Measurements from ENCODE around the gene B3GALT5.

Gene B3GALT5

DNA sequence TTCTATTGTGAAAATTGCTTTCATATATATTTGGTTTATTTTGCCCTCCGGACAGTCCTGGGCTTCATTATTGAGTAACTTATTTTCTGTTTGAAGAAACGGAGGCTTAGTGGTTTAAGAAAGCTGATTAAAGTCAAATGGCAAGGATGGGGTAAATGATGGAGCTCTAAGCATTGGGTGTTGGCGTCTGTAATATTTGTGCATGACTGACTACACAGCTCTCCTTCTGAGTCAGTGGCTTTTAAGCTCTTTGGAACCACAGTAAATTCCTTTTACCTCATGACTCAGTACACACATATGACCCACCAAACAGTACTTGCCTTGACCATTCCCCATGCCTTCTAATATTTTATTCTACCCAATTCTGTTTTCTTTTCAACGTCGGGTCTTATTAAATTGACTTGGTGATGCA is 21.0 kb downstream of the B3GALT5 start:
- Histone ChIP-seq H3K36me3 (ENCODE audit: insufficient read depth, low read length) (no peaks in the 10 kb centered on the region), H3K4me3 (ENCODE audit: low read length) (peak overlapping the region; percentile 9), H3K9ac (ENCODE audit: low read depth, low read length) (peak overlapping the region; percentile 72), H3K4me2 (ENCODE audit: low read length) (peak overlapping the region; percentile 63), H3K4me1 (ENCODE audit: control insufficient read depth, insufficient read depth, low read length) (peaks cover 64% of the 10 kb centered on the region), H3K27me3 (ENCODE audit: control insufficient read depth, insufficient read depth, low read length) (no peaks in the 10 kb centered on the region), H3K9me3 (replicated peaks; ENCODE audit: low read length) (no peaks in the 10 kb centered on the region)

DNA sequence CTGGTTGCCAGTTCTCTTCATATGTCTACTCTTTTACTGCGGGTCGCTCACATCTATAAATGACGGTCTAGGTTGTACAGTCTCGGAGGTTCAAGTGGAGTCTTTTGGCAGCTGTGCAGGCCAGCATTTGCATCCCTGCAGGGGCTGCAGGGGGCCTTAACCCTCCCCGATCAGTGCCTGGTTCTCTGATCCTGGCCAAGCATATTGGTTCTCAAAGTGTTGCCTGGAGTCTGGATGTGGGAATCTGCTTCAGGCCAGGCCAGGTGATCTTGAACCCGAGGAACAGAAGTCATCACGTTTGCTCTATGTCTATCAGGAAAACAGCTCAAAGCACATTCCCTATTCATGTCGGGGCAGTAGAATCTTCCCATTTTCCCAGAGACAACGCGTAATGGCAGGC is 21.8 kb downstream of the B3GALT5 start:
- Histone ChIP-seq H3K4me2 (ENCODE audit: low read length) (peak overlapping the region; percentile 32), H3K27me3 (ENCODE audit: control insufficient read depth, insufficient read depth, low read length) (no peaks in the 10 kb centered on the region), H3K36me3 (ENCODE audit: insufficient read depth, low read length) (no peaks in the 10 kb centered on the region)

DNA sequence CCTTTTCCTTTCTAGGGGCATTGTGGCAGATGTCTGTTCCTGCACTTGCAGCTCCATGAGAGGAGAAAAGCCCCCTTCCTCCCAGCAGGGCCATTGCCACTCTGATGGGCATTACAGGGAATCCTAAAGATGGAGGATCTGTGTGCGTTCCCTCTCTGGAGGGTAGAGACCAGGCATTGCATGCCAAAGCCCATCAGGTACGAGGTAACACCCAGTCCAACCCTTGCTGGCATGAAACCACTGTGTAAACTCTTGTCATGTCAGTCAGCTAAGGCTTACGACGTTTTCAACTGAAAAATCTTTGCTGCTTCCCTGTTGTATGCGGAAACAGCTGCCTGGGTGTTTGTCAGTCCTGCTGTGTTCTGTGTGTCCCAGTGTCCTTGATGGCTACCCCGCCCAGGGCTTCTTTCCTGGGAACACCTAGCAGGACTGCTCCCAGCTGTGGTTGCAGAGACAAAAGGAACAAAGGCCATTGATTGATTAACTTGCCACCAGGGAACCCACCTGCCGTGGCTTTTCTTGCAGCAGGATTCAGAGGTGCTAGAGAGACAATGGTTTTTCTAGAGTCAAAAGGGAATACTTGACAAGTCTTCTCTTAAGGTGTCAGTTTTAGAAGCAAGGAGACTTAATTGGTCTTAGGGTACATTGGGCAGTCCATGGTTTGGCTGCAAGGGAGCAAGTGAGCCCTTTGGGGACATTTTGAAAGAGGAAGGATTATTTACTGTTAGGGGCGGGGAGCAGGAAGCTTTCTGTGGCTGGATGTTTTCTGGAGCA is 24.6 kb downstream of the B3GALT5 start:
- no peak overlapping the region for H3K4me2 ChIP-seq (ENCODE audit: low read length)
- no peak overlapping the region for H3K9ac ChIP-seq (ENCODE audit: low read depth, low read length)
- H3K27me3 ChIP-seq (ENCODE audit: control insufficient read depth, insufficient read depth, low read length) = peaks cover 5% of the 10 kb centered on the region
- no peaks in the 10 kb centered on the region for H3K36me3 ChIP-seq (ENCODE audit: insufficient read depth, low read length)
- H3K4me3 ChIP-seq (ENCODE audit: low read length) = no peak overlapping the region
- H3K9me3 ChIP-seq (replicated peaks; ENCODE audit: low read length) = no peaks in the 10 kb centered on the region
- peaks cover 42% of the 10 kb centered on the region for H3K4me1 ChIP-seq (ENCODE audit: control insufficient read depth, insufficient read depth, low read length)

More for the DNA sequence above, 21.8 kb downstream of the B3GALT5 start:
- peak overlapping the region; percentile 51 for H3K9ac ChIP-seq (ENCODE audit: low read depth, low read length)
- peaks cover 67% of the 10 kb centered on the region for H3K4me1 ChIP-seq (ENCODE audit: control insufficient read depth, insufficient read depth, low read length)
- no peaks in the 10 kb centered on the region for H3K9me3 ChIP-seq (replicated peaks; ENCODE audit: low read length)
- H3K4me3 ChIP-seq (ENCODE audit: low read length) = peak overlapping the region; percentile 3

DNA sequence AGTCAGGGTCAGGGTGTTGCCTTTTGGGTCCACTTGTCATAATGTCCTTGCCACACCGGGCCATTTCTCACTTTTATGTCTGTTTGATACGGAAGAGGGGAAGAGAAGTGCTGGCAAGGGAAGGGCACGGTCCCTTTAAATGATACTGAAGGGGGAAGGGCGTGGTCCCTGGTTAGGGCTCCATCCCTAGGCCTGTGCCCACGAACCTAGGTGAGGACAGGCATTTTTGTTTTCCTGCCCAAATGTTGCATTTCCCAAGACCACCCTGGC is 25.2 kb downstream of the B3GALT5 start:
- H3K4me3 ChIP-seq (ENCODE audit: low read length) = no peak overlapping the region

DNA sequence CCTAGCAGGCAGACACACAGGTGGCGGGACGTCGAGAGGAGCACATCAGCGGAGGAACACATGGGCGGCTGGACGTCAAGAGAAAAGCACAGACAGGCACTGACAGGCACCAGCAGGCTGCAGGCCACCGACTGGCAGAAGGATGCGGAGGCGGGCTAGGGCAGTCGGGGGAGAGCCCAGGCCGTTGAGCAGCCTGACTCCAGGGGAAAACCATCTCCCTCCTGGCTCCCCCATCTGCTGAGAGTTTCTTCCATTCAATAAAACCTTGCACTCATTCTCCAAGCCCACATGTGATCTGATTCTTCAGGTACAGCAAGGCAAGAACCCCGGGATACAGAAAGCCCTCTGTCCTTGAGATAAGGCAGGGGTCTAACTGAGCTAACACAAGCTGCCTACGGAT is 25.5 kb downstream of the B3GALT5 start:
- Histone ChIP-seq H3K4me2 (ENCODE audit: low read length) (peak overlapping the region; percentile 34), H3K9me3 (replicated peaks; ENCODE audit: low read length) (no peaks in the 10 kb centered on the region), H3K9ac (ENCODE audit: low read depth, low read length) (no peak overlapping the region), H3K27me3 (ENCODE audit: control insufficient read depth, insufficient read depth, low read length) (peaks cover 7% of the 10 kb centered on the region), H3K4me3 (ENCODE audit: low read length) (no peak overlapping the region), H3K36me3 (ENCODE audit: insufficient read depth, low read length) (no peaks in the 10 kb centered on the region), H3K4me1 (ENCODE audit: control insufficient read depth, insufficient read depth, low read length) (peaks cover 33% of the 10 kb centered on the region)

More for the DNA sequence above, 25.2 kb downstream of the B3GALT5 start:
- H3K9me3 ChIP-seq (replicated peaks; ENCODE audit: low read length) = no peaks in the 10 kb centered on the region
- H3K9ac ChIP-seq (ENCODE audit: low read depth, low read length) = no peak overlapping the region
- H3K27me3 ChIP-seq (ENCODE audit: control insufficient read depth, insufficient read depth, low read length) = peaks cover 7% of the 10 kb centered on the region
- no peak overlapping the region for H3K4me2 ChIP-seq (ENCODE audit: low read length)
- H3K36me3 ChIP-seq (ENCODE audit: insufficient read depth, low read length) = no peaks in the 10 kb centered on the region
- H3K4me1 ChIP-seq (ENCODE audit: control insufficient read depth, insufficient read depth, low read length) = peaks cover 36% of the 10 kb centered on the region

DNA sequence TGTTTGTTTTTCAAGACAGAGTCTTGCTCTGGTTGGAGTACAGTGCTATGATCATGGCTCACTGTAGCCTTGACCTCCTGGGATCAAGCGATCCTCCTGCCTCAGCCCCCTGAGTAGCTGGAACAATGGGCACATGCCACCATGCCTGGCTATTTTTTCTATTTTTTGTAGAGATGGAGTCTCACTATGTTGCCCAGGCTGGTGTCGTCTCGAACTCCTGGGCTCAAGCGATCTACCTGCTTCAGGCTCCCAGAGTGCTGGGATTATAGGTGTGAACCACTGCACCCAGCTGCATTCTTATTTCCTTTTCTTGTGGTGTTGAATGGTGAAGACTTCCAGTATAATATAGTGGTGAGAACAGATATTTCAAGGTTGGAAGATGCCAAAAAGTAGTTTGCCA is 28.0 kb downstream of the B3GALT5 start:
- Histone ChIP-seq H3K36me3 (ENCODE audit: insufficient read depth, low read length) (no peaks in the 10 kb centered on the region), H3K9me3 (replicated peaks; ENCODE audit: low read length) (no peaks in the 10 kb centered on the region), H3K27me3 (ENCODE audit: control insufficient read depth, insufficient read depth, low read length) (peaks cover 7% of the 10 kb centered on the region), H3K4me1 (ENCODE audit: control insufficient read depth, insufficient read depth, low read length) (peaks cover 23% of the 10 kb centered on the region), H3K4me2 (ENCODE audit: low read length) (no peak overlapping the region), H3K9ac (ENCODE audit: low read depth, low read length) (no peak overlapping the region), H3K4me3 (ENCODE audit: low read length) (no peak overlapping the region)

DNA sequence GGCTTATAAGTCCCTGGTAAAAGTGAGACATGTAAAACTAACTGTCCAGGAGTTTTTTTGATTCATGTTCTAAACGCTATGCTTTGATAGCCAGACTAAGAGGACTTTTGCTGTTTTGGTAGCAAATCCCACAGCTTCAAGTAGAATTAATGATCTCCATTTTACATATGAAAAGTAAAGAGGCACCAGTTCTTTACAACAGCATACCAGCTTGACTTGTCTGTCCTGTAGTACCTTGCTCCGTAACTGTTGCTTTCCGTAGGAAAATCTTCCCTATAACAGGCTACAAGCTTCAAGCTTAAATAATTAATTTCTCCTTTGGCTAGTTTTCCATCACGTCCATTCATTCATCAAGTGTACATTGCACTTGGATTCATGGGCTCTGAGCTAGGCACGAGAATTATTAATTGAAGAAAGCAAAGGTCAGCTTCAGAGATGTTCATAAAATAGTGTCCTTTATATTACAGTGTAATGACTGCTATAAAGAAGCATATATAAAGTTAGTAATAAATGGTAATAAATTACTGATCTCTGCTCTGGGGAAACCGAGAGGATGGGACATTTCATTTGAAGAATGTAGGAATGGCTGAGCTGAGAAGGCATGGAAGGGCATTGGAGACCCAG is 29.2 kb downstream of the B3GALT5 start:
- Histone ChIP-seq H3K9ac (ENCODE audit: low read depth, low read length) (no peak overlapping the region), H3K27me3 (ENCODE audit: control insufficient read depth, insufficient read depth, low read length) (peaks cover 7% of the 10 kb centered on the region), H3K4me3 (ENCODE audit: low read length) (no peak overlapping the region), H3K4me2 (ENCODE audit: low read length) (no peak overlapping the region), H3K4me1 (ENCODE audit: control insufficient read depth, insufficient read depth, low read length) (peaks cover 23% of the 10 kb centered on the region), H3K9me3 (replicated peaks; ENCODE audit: low read length) (no peaks in the 10 kb centered on the region), H3K36me3 (ENCODE audit: insufficient read depth, low read length) (no peaks in the 10 kb centered on the region)

DNA sequence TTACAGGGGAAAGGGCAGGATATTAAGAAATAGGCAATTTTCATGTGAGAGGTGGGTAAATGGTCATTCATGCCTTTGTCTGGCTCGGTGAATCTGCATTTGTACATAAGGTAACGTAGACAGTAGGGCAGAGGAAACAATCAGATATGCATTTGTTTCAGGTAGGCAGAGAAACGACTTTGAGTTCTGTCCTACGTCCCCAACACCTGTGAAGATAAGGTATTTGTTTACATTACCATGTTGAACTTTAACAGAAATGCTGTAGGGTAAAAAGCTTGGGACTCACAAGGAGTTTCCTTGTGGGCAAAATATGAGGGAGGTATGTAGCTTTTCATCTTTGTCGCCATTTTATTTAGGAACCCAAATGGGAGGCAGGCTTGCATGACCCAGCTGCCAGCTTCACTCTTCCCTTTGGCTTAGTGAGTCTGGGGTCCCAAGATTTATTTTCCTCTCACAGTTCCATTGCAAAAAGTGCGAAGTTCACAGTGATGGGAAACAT is 31.4 kb downstream of the B3GALT5 start:
- Histone ChIP-seq H3K9me3 (replicated peaks; ENCODE audit: low read length) (no peaks in the 10 kb centered on the region), H3K27me3 (ENCODE audit: control insufficient read depth, insufficient read depth, low read length) (peaks cover 7% of the 10 kb centered on the region), H3K9ac (ENCODE audit: low read depth, low read length) (no peak overlapping the region), H3K4me2 (ENCODE audit: low read length) (no peak overlapping the region), H3K4me3 (ENCODE audit: low read length) (no peak overlapping the region), H3K4me1 (ENCODE audit: control insufficient read depth, insufficient read depth, low read length) (peaks cover 20% of the 10 kb centered on the region), H3K36me3 (ENCODE audit: insufficient read depth, low read length) (no peaks in the 10 kb centered on the region)

DNA sequence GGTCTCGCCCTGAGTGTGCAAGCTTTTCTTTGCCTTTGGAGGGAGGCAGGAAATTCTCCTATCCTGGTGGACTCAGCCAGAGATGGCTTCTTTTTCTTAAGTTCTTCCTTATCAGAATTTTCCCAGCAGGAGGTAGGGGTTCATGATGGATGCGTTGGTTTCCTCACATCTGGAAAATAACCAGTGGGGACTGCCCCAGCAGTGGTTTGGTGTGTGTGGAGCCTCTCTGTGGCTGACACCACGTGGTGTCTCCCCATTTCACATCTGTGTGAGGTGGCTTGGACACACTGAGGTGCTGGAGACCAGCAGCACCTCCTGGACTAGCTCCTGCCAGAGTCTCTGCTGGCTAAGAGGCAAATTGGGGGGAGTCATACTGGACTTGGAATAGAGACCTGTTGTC is 32.6 kb downstream of the B3GALT5 start:
- peaks cover 20% of the 10 kb centered on the region for H3K4me1 ChIP-seq (ENCODE audit: control insufficient read depth, insufficient read depth, low read length)
- no peaks in the 10 kb centered on the region for H3K9me3 ChIP-seq (replicated peaks; ENCODE audit: low read length)
- no peak overlapping the region for H3K4me3 ChIP-seq (ENCODE audit: low read length)
- peaks cover 7% of the 10 kb centered on the region for H3K27me3 ChIP-seq (ENCODE audit: control insufficient read depth, insufficient read depth, low read length)
- H3K36me3 ChIP-seq (ENCODE audit: insufficient read depth, low read length) = no peaks in the 10 kb centered on the region
- no peak overlapping the region for H3K4me2 ChIP-seq (ENCODE audit: low read length)
- H3K9ac ChIP-seq (ENCODE audit: low read depth, low read length) = no peak overlapping the region

DNA sequence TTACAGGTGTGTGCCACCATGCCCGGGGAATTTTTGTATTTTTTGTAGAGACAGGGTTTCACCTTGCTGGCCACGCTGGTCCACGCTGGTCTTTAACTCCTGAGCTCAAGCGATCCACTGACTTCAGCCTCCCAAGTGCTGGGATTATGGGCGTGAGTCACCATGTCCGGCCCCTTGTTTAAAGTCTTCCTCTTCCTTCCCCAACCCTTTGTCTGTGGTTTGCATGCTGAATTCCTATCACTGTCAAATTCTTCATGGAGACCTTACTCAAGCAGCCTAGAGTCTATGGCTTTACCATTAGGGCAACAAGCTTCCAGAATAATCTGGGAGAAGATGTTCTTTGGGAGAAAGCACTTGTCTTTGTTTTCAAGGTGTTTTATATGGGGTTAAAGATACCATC is 34.7 kb downstream of the B3GALT5 start:
- H3K9me3 ChIP-seq (replicated peaks; ENCODE audit: low read length) = no peaks in the 10 kb centered on the region
- H3K36me3 ChIP-seq (ENCODE audit: insufficient read depth, low read length) = no peaks in the 10 kb centered on the region
- peaks cover under 1% of the 10 kb centered on the region for H3K27me3 ChIP-seq (ENCODE audit: control insufficient read depth, insufficient read depth, low read length)
- H3K4me1 ChIP-seq (ENCODE audit: control insufficient read depth, insufficient read depth, low read length) = peaks cover 20% of the 10 kb centered on the region
- no peak overlapping the region for H3K4me3 ChIP-seq (ENCODE audit: low read length)
- no peak overlapping the region for H3K9ac ChIP-seq (ENCODE audit: low read depth, low read length)
- peak overlapping the region; percentile 1 for H3K4me2 ChIP-seq (ENCODE audit: low read length)

DNA sequence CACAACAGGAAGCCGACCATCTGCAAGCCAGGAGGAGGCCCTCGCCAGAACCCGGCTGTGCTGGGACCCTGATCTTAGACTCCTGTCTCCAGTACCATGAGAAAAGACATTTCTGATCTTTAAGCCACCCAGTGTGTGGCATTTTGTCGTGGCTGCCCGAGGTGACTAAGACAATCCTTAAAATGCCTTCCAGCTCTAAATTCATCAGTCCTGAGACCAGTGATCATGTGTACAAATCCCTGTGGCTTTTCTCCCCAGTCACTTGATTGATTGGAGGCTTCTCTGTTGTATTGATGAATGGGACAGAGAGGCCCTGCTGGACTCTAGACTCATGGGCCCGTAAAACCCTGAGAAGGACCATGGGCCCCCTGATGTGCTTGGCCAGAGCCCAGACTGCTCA is 36.1 kb downstream of the B3GALT5 start:
- Histone ChIP-seq H3K4me2 (ENCODE audit: low read length) (no peak overlapping the region), H3K9me3 (replicated peaks; ENCODE audit: low read length) (no peaks in the 10 kb centered on the region), H3K9ac (ENCODE audit: low read depth, low read length) (no peak overlapping the region), H3K4me3 (ENCODE audit: low read length) (no peak overlapping the region), H3K4me1 (ENCODE audit: control insufficient read depth, insufficient read depth, low read length) (peaks cover 16% of the 10 kb centered on the region), H3K27me3 (ENCODE audit: control insufficient read depth, insufficient read depth, low read length) (no peaks in the 10 kb centered on the region), H3K36me3 (ENCODE audit: insufficient read depth, low read length) (no peaks in the 10 kb centered on the region)

DNA sequence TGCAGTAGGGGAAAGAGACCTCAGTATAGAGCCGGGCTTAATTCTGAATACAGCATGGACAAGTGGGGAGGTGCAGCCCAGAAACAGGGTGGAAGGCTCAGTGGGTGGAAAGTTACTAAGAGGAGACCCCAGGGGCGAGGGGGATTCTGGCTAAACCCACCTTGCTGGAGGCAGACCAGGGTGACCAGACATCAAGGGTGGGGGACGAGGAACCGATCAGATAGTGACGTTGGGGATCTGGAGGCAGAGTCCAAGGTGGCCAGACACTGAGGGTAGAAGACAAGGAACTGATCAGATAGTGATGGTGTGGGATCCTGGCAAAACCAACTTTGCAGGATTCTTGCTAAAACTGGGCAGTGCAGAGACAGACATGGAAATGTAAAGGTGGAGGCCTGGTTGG is 36.8 kb downstream of the B3GALT5 start:
- Histone ChIP-seq H3K4me2 (ENCODE audit: low read length) (no peak overlapping the region), H3K9me3 (replicated peaks; ENCODE audit: low read length) (no peaks in the 10 kb centered on the region), H3K27me3 (ENCODE audit: control insufficient read depth, insufficient read depth, low read length) (no peaks in the 10 kb centered on the region), H3K36me3 (ENCODE audit: insufficient read depth, low read length) (no peaks in the 10 kb centered on the region), H3K4me1 (ENCODE audit: control insufficient read depth, insufficient read depth, low read length) (peaks cover 15% of the 10 kb centered on the region), H3K9ac (ENCODE audit: low read depth, low read length) (no peak overlapping the region), H3K4me3 (ENCODE audit: low read length) (no peak overlapping the region)

All from skeletal muscle satellite cell (primary cell).